Liver (tissue), 9 donors: ENCODE measurements around the gene RPS14. TPM values are rescaled to one million over a fixed set of nuclear protein-coding genes. Genes with fewer than 3 reads are reported as not detected.
A peak's percentile ranks its signal among the peaks of the same experiment; 100 is the strongest.

Experiments used
- DNase-seq: peaks from one replicate; pipeline ENCODE4 v3.0.0-alpha.2; 2017; ENCODE audit warnings: low spot score
- H3K27ac ChIP-seq, 2 donors: one replicate each; pipeline ENCODE4 v1.7.0; 2013; ENCODE audit warnings: inconsistent platforms in 2 of 2, low read length in 2 of 2, control low read depth in 1 of 2, low read depth in 1 of 2, mild to moderate bottlenecking in 1 of 2
- H3K27me3 ChIP-seq, 4 donors: one replicate each; pipeline versions ENCODE4 v1.6.1 to v1.7.0; 2013; ENCODE audit warnings: low read length in 3 of 4, inconsistent platforms in 1 of 4, mild to moderate bottlenecking in 1 of 4, moderate library complexity in 1 of 4; ENCODE audit not compliant: control insufficient read depth in 4 of 4, insufficient read depth in 4 of 4
- H3K36me3 ChIP-seq, 4 donors: one replicate each; pipeline versions ENCODE4 v1.6.1 to v1.7.0; 2013; ENCODE audit warnings: low read length in 3 of 4, mild to moderate bottlenecking in 3 of 4, low read depth in 1 of 4, moderate library complexity in 1 of 4; ENCODE audit not compliant: control insufficient read depth in 4 of 4, insufficient read depth in 3 of 4
- H3K4me1 ChIP-seq, 4 donors: one replicate each; pipeline versions ENCODE4 v1.6.1 to v1.7.0; 2013; ENCODE audit warnings: low read length in 3 of 4, mild to moderate bottlenecking in 3 of 4, moderate library complexity in 1 of 4; ENCODE audit not compliant: control insufficient read depth in 4 of 4, insufficient read depth in 4 of 4
- H3K4me3 ChIP-seq, 3 donors: one replicate each; pipeline versions ENCODE4 v1.6.1 to v1.7.0; 2013; ENCODE audit warnings: low read length in 3 of 3, control low read depth in 1 of 3, low read depth in 1 of 3, mild to moderate bottlenecking in 1 of 3
- H3K9ac ChIP-seq, 2 donors: one replicate each; pipeline ENCODE4 v1.7.0; 2013; ENCODE audit warnings: low read length in 2 of 2, mild to moderate bottlenecking in 2 of 2, moderate library complexity in 2 of 2, control low read depth in 1 of 2, low read depth in 1 of 2
- H3K9me3 ChIP-seq, 4 donors: one replicate each; pipeline versions ENCODE4 v1.6.1 to v1.7.0; 2013; ENCODE audit warnings: low read length in 3 of 4; ENCODE audit not compliant: control insufficient read depth in 4 of 4
- ATF3 ChIP-seq: IDR thresholded peaks from 2 replicates; pipeline ENCODE4 v1.6.1; 2016; ENCODE audit warnings: antibody characterized with exemption
- EGR1 ChIP-seq, 2 donors: IDR thresholded peaks; 2 replicates each; pipeline ENCODE4 v1.6.1; 2016 to 2018; ENCODE audit warnings: antibody characterized with exemption in 2 of 2, low read depth in 2 of 2
- FOXA1 ChIP-seq: IDR thresholded peaks from 2 replicates; pipeline ENCODE4 v1.6.1; 2016; ENCODE audit warnings: antibody characterized with exemption
- FOXA2 ChIP-seq: IDR thresholded peaks from 2 replicates; pipeline ENCODE4 v1.6.1; 2016; ENCODE audit warnings: antibody characterized with exemption
- GABPA ChIP-seq, 2 donors: IDR thresholded peaks in 1 of 2; conservative IDR thresholded peaks in 1 of 2; 2 replicates each; pipeline ENCODE4 v1.6.1; 2016; ENCODE audit warnings: antibody characterized with exemption in 2 of 2, mild to moderate bottlenecking in 1 of 2, moderate library complexity in 1 of 2
- HNF4A ChIP-seq, 2 donors: conservative IDR thresholded peaks; 2 replicates each; pipeline ENCODE4 v1.6.1; 2016; ENCODE audit warnings: antibody characterized with exemption in 2 of 2, mild to moderate bottlenecking in 2 of 2
- HNF4G ChIP-seq: IDR thresholded peaks from 2 replicates; pipeline ENCODE4 v1.6.1; 2016; ENCODE audit warnings: antibody characterized with exemption
- JUND ChIP-seq, 2 donors: IDR thresholded peaks; 2 replicates each; pipeline ENCODE4 v1.6.1; 2016; ENCODE audit warnings: antibody characterized with exemption in 2 of 2
- NR2F2 ChIP-seq: IDR thresholded peaks from 2 replicates; pipeline ENCODE4 v1.6.1; 2016; ENCODE audit warnings: antibody characterized with exemption
- RAD21 ChIP-seq, 2 donors: IDR thresholded peaks; 2 replicates each; pipeline ENCODE4 v1.6.1; 2016; ENCODE audit warnings: antibody characterized with exemption in 2 of 2, mild to moderate bottlenecking in 2 of 2
- REST ChIP-seq: IDR thresholded peaks from 2 replicates; pipeline ENCODE4 v1.6.1; 2016; ENCODE audit warnings: antibody characterized with exemption, mild to moderate bottlenecking
- RXRA ChIP-seq, 2 donors: IDR thresholded peaks; 2 replicates each; pipeline ENCODE4 v1.6.1; 2017 to 2018; ENCODE audit warnings: antibody characterized with exemption in 2 of 2, mild to moderate bottlenecking in 1 of 2
- SP1 ChIP-seq: IDR thresholded peaks from 2 replicates; pipeline ENCODE4 v1.6.1; 2018; ENCODE audit warnings: antibody characterized with exemption, mild to moderate bottlenecking
- TAF1 ChIP-seq: conservative IDR thresholded peaks from 2 replicates; pipeline ENCODE4 v1.6.1; 2016; ENCODE audit warnings: antibody characterized with exemption, mild to moderate bottlenecking
- YY1 ChIP-seq: IDR thresholded peaks from 2 replicates; pipeline ENCODE4 v1.6.1; 2016; ENCODE audit warnings: antibody characterized with exemption, mild to moderate bottlenecking
- WGBS: extraction: QIAGEN DNeasy Blood & Tissue Kit; methylation state at CpG from one replicate; pipeline ENCODE4 v1.1.7; 2013; 5-methylcytosine and 5-hydroxymethylcytosine counted together
- polyA plus RNA-seq, 2 donors: library from polyadenylated mRNA; stranded (reverse) in 1 of 2; unstranded in 1 of 2; fragments of 200-250 nt in 1 of 2; fragments of >200 nt in 1 of 2; fragmentation: Nextera tagmentation in 1 of 2; extraction: Ambion mirVana in 1 of 2; gene quantifications; one replicate each; pipeline versions ENCODE4 v1.2.1 to v1.2.3, GENCODE V29; 2013 to 2015
- total RNA-seq, 2 donors: library from RNA; depleted of rRNA; stranded (reverse); fragments of >200 nt; gene quantifications; one replicate each; pipeline ENCODE4 v1.2.3, GENCODE V29; 2014
- TF ChIP-seq, protein P1 (sequence below): IDR thresholded peaks from 2 replicates; pipeline ENCODE4 v1.6.1; 2016; ENCODE audit warnings: antibody characterized with exemption
- TF ChIP-seq, protein P2 (sequence below): IDR thresholded peaks from 2 replicates; pipeline ENCODE4 v1.6.1; 2016; ENCODE audit warnings: antibody characterized with exemption
- TF ChIP-seq, protein P3 (sequence below): fragments of 150-350 bp; IDR thresholded peaks from 2 replicates; pipeline ENCODE4 v1.5.1; 2017; ENCODE audit warnings: improper control_type of control experiment, low read depth, low read length; ENCODE audit not compliant: missing input control
- donor health status: healthy.
- donor health status: healthy.
- donor health status: healthy.
- donor health status: healthy.
- donor health status: healthy.

Gene RPS14
- total and polyA plus RNA-seq, 4 donors, result 609 to 956 (median 885) TPM

DNA sequence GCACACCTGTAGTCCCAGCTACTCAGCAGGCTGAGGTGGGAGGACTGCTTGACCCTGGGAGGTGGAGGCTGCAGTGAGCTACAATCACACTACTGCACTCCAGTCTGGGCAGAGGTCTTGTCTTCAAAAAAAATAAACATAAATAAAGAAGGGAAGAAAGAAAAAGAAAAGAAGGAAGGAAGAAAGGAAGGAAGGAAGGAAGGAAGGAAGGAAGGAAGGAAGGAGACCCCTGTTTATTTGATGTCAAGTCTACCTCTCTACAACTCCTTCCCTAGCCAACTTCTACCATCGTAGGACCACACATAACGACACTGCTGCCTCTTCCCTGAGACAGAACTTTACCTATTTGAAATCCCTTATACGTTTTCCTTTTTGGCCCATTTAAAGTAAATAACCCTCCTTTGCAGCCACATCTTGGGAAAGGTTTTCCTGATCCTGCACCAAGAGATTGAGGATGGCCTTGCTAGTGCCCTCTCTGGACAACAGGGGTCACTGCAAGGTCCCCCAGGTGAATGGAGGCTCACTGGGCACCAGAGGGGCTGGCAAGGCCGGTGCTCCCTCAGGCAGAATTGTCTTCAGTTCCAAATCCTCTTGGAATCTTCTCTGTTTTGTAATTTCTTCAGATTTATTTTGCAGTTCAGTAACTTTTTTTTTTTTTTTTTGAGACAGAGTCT, 10.5 kb downstream of the RPS14 start:
- no peak overlapping the region for H3K27ac ChIP-seq
- TF ChIP-seq SP1 (no peak), FOXA2 (no peak), REST (no peak), EGR1 (IDR thresholded peaks at IDR 0.05; ENCODE audit: low read depth in 2 of 2) (no peak), JUND (IDR thresholded peaks at IDR 0.05) (no peak), GABPA (IDR thresholded peaks at IDR 0.05 in 1 of 2, conservative IDR thresholded peaks at IDR 0.05 in 1 of 2) (no peak), RAD21 (IDR thresholded peaks at IDR 0.05) (peak in 1 of 2 donors; percentile 57), HNF4A (conservative IDR thresholded peaks at IDR 0.05) (peak in 1 of 2 donors; percentile 6), NR2F2 (no peak), HNF4G (no peak), FOXA1 (no peak), ATF3 (no peak), RXRA (IDR thresholded peaks at IDR 0.05) (peak in 1 of 2 donors; percentile 48), YY1 (no peak), TAF1 (no peak)
- TF ChIP-seq, protein P1, sequence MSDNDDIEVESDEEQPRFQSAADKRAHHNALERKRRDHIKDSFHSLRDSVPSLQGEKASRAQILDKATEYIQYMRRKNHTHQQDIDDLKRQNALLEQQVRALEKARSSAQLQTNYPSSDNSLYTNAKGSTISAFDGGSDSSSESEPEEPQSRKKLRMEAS, result no peak
- TF ChIP-seq, protein P2, sequence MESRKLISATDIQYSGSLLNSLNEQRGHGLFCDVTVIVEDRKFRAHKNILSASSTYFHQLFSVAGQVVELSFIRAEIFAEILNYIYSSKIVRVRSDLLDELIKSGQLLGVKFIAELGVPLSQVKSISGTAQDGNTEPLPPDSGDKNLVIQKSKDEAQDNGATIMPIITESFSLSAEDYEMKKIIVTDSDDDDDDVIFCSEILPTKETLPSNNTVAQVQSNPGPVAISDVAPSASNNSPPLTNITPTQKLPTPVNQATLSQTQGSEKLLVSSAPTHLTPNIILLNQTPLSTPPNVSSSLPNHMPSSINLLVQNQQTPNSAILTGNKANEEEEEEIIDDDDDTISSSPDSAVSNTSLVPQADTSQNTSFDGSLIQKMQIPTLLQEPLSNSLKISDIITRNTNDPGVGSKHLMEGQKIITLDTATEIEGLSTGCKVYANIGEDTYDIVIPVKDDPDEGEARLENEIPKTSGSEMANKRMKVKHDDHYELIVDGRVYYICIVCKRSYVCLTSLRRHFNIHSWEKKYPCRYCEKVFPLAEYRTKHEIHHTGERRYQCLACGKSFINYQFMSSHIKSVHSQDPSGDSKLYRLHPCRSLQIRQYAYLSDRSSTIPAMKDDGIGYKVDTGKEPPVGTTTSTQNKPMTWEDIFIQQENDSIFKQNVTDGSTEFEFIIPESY, result no peak
- TF ChIP-seq, protein P3, sequence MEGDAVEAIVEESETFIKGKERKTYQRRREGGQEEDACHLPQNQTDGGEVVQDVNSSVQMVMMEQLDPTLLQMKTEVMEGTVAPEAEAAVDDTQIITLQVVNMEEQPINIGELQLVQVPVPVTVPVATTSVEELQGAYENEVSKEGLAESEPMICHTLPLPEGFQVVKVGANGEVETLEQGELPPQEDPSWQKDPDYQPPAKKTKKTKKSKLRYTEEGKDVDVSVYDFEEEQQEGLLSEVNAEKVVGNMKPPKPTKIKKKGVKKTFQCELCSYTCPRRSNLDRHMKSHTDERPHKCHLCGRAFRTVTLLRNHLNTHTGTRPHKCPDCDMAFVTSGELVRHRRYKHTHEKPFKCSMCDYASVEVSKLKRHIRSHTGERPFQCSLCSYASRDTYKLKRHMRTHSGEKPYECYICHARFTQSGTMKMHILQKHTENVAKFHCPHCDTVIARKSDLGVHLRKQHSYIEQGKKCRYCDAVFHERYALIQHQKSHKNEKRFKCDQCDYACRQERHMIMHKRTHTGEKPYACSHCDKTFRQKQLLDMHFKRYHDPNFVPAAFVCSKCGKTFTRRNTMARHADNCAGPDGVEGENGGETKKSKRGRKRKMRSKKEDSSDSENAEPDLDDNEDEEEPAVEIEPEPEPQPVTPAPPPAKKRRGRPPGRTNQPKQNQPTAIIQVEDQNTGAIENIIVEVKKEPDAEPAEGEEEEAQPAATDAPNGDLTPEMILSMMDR, result peak; percentile 35
- no peak overlapping the region for H3K9ac ChIP-seq
- peaks cover 0 to 6% (median 0%) of the 10 kb centered on the region in 4 donors for H3K4me1 ChIP-seq
- H3K27me3 ChIP-seq, result no peaks in the 10 kb centered on the region
- DNase-seq, result no peak
- no peaks in the 10 kb centered on the region for H3K9me3 ChIP-seq
- H3K4me3 ChIP-seq, result no peak overlapping the region
- 63% methylated on average over 4 of the region's 4 CpGs for WGBS
- H3K36me3 ChIP-seq, result peaks cover 0 to 14% (median 11%) of the 10 kb centered on the region in 4 donors
